IgD-negative memory B cell (primary cell): ENCODE results near the gene ELMOD2. TPM values are rescaled to one million over a fixed set of nuclear protein-coding genes. Genes with fewer than 3 reads are reported as not detected.

Experiments used
- polyA plus RNA-seq: library from polyadenylated mRNA; unstranded; fragments of 300-500 nt; fragmentation: Illumina TruSeq; gene quantifications from one replicate; pipeline ENCODE4 v1.2.3, GENCODE V29; 2021

The ELMOD2 gene
- polyA plus RNA-seq, 1 donor from 2014 or later = 4.8 TPM

Other genes starting within 250 kb of the ELMOD2 start
- 31.3 TPM for gene SCOC, start 150.5 kb upstream of the ELMOD2 start, polyA plus RNA-seq
- gene CLGN, start 96.5 kb upstream of the ELMOD2 start, polyA plus RNA-seq = not detected
- gene MGAT4D, start 25.9 kb upstream of the ELMOD2 start, polyA plus RNA-seq = not detected
- gene UCP1, start 44.8 kb downstream of the ELMOD2 start, polyA plus RNA-seq = not detected
- 59.4 TPM for gene TBC1D9, start 232.2 kb downstream of the ELMOD2 start, polyA plus RNA-seq